Amniotic epithelial cell (primary cell): Measurements from ENCODE around the gene SPACA7.

Experiments
- DNase-seq: peaks from one replicate; pipeline ENCODE4 v3.0.0-alpha.2; 2010; ENCODE audit warnings: low read depth

The SPACA7 gene

GRCh38 chr13:112376050-112376681 lies at the start of gene SPACA7:
Gene SPACA7 (plus strand): TSS chr13:112376355. CDS start chr13:112376386, 31 bp downstream.
- DNase-seq, result no peak

GRCh38 chr13:112326821-112327370 lies 49.3 kb upstream of the SPACA7 start:
- no peak for DNase-seq

- no peak for DNase-seq
These were observed 47.2 kb upstream of the SPACA7 start for GRCh38 chr13:112328936-112329335.

- no peak for DNase-seq
These were observed 46.8 kb upstream of the SPACA7 start for GRCh38 chr13:112329376-112329775.

- DNase-seq, result no peak
These were observed 46.1 kb upstream of the SPACA7 start for GRCh38 chr13:112330066-112330465.

GRCh38 chr13:112330479-112331381 lies 45.4 kb upstream of the SPACA7 start:
- no peak for DNase-seq

GRCh38 chr13:112331675-112332074 lies 44.5 kb upstream of the SPACA7 start:
- no peak for DNase-seq

- no peak for DNase-seq
These were observed 43.4 kb upstream of the SPACA7 start for GRCh38 chr13:112332727-112333126.

- no peak for DNase-seq
These were observed 42.2 kb upstream of the SPACA7 start for GRCh38 chr13:112333756-112334543.

- DNase-seq, result no peak
These were observed 41.0 kb upstream of the SPACA7 start for GRCh38 chr13:112335135-112335534.

- no peak for DNase-seq
These were observed 34.7 kb upstream of the SPACA7 start for GRCh38 chr13:112341446-112341845.

- no peak for DNase-seq
These were observed 34.0 kb upstream of the SPACA7 start for GRCh38 chr13:112341976-112342735.

GRCh38 chr13:112342841-112343361 lies 33.3 kb upstream of the SPACA7 start:
- no peak for DNase-seq

GRCh38 chr13:112343591-112343990 lies 32.6 kb upstream of the SPACA7 start:
- no peak for DNase-seq

GRCh38 chr13:112345826-112346172 lies 30.4 kb upstream of the SPACA7 start:
- no peak for DNase-seq

- DNase-seq, result no peak
These were observed 29.8 kb upstream of the SPACA7 start for GRCh38 chr13:112346173-112346898.

- no peak for DNase-seq
These were observed 29.3 kb upstream of the SPACA7 start for GRCh38 chr13:112346899-112347229.

- no peak for DNase-seq
These were observed 28.2 kb upstream of the SPACA7 start for GRCh38 chr13:112347986-112348385.

- DNase-seq, result no peak
These were observed 27.4 kb upstream of the SPACA7 start for GRCh38 chr13:112348642-112349345.

GRCh38 chr13:112349681-112350080 lies 26.5 kb upstream of the SPACA7 start:
- no peak for DNase-seq
